HL-60 (cell line): ENCODE data around the gene CPT1B.

ENCODE experiments used
- DNase-seq, 2 experiments: peaks; one replicate each; pipeline ENCODE4 v3.0.0-alpha.2; 2010 to 2020; ENCODE audit warnings: low read depth in 1 of 2, low spot score in 1 of 2
- H3K27ac ChIP-seq: fragments of 250-450 bp; sonication (Bioruptor Pico); replicated peaks from 2 replicates; pipeline ENCODE4 v1.5.1; 2020; ENCODE audit warnings: mild to moderate bottlenecking, moderate library complexity
- H3K27me3 ChIP-seq: fragments of 250-450 bp; sonication (Bioruptor Pico); 2 replicates; pipeline ENCODE4 v1.5.1; 2021; ENCODE audit warnings: mild to moderate bottlenecking, moderate library complexity; ENCODE audit not compliant: insufficient read depth, poor library complexity, severe bottlenecking
- H3K4me3 ChIP-seq: replicated peaks from 2 replicates; pipeline ENCODE4 v1.5.1; 2011; ENCODE audit warnings: mild to moderate bottlenecking, control low read depth, low read length; ENCODE audit not compliant: insufficient read depth
- GABPA ChIP-seq: IDR thresholded peaks from 2 replicates; pipeline ENCODE4 v1.6.1; 2012; ENCODE audit warnings: low read depth
- POLR2AphosphoS5 ChIP-seq: IDR thresholded peaks from 2 replicates; pipeline ENCODE4 v1.6.1; 2012; ENCODE audit warnings: low read depth
- REST ChIP-seq: IDR thresholded peaks from 2 replicates; pipeline ENCODE4 v1.6.1; 2012; ENCODE audit warnings: low read depth; ENCODE audit not compliant: insufficient replicate concordance
- SPI1 ChIP-seq: IDR thresholded peaks from 2 replicates; pipeline ENCODE4 v1.6.1; 2012; ENCODE audit warnings: low read depth, mild to moderate bottlenecking, borderline replicate concordance
- TF ChIP-seq, protein P1 (sequence below): IDR thresholded peaks from one replicate; pipeline ENCODE4 v1.5.1; 2011; ENCODE audit warnings: low read length, control low read depth, inconsistent platforms; ENCODE audit not compliant: insufficient read depth

The CPT1B gene

DNA sequence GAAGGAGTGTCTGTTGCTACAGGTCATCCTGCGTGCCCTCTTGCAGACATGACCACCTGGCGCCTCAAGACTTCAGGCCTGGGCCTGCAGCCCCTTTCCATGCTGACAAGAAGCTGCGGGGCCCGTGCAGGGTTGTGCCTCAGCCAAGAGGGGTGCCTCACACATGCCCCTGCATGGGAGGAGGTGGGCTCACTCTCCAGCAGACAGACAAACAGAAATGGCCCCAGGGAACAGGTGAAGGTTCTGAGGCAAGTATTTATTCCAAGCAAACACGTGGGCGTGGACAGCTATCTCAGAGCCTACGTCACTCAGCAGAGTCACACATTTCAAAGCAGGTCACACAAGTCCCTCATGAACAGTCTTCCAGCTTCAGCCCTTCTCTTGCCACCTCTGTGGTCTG, 9.6 kb downstream of the CPT1B start:
- no peaks in the 10 kb centered on the region for H3K27me3 ChIP-seq
- DNase-seq, result no peak
- TF ChIP-seq GABPA, result no peak
- no peak for TF ChIP-seq REST
- TF ChIP-seq SPI1, result no peak
- no peak for TF ChIP-seq POLR2AphosphoS5
- TF ChIP-seq, protein P1, sequence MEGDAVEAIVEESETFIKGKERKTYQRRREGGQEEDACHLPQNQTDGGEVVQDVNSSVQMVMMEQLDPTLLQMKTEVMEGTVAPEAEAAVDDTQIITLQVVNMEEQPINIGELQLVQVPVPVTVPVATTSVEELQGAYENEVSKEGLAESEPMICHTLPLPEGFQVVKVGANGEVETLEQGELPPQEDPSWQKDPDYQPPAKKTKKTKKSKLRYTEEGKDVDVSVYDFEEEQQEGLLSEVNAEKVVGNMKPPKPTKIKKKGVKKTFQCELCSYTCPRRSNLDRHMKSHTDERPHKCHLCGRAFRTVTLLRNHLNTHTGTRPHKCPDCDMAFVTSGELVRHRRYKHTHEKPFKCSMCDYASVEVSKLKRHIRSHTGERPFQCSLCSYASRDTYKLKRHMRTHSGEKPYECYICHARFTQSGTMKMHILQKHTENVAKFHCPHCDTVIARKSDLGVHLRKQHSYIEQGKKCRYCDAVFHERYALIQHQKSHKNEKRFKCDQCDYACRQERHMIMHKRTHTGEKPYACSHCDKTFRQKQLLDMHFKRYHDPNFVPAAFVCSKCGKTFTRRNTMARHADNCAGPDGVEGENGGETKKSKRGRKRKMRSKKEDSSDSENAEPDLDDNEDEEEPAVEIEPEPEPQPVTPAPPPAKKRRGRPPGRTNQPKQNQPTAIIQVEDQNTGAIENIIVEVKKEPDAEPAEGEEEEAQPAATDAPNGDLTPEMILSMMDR, result no peak

DNA sequence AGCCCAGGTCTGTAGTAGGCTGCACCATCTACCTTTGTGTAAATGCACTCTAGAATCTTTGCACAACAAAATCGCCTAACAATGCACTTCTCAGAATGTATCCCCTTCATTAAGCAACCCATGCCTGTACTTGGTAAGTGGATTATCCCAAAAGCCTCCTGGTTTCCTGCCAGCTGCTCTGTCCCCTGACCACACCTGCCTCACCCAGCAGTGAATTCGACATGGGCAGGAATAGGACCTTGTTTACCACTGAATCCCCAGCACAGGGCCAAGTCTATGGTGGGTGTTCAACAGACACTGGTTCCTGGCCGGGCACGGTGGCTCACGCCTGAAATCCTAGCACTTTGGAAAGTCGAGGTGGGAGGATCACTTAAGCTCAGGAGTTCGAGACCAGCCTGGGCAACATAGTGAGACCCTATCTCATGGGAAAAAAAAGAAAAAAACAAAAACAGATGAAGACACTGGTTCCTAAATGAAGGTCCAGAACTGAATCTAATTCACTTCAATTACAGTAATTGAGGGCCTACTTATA, 10.4 kb downstream of the CPT1B start:
- Histone ChIP-seq H3K4me3 (no peak overlapping the region), H3K27me3 (no peaks in the 10 kb centered on the region), H3K27ac (no peak overlapping the region)
- no peak for TF ChIP-seq REST
- no peak for TF ChIP-seq SPI1
- no peak for TF ChIP-seq POLR2AphosphoS5
- TF ChIP-seq GABPA, result no peak
- TF ChIP-seq, protein P1, result no peak
- DNase-seq, result no peak

More for the DNA sequence above, 9.6 kb downstream of the CPT1B start:
- no peak overlapping the region for H3K27ac ChIP-seq
- H3K4me3 ChIP-seq, result no peak overlapping the region

DNA sequence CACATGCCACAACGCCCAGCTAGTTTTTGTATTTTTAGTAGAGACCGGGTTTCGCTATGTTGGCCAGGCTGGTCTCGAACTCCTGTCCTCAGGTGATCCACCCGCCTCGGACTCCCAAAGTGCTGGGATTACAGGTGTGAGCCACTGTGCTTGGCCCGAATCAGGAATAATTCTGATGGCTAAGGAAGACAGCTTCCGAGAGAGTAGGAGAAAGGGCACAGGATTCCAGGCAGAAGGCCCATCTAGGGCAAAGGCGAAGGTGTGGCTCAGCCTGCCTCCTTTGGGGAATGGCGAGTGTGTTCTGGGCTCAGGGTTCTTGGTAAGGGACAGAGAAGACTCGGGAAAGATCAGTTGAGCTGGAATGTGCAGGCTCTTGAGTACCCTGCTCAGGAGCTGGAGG, 13.9 kb downstream of the CPT1B start:
- no peaks in the 10 kb centered on the region for H3K27me3 ChIP-seq
- no peak for DNase-seq

More for the DNA sequence above, 13.9 kb downstream of the CPT1B start:
- TF ChIP-seq, protein P1, result no peak
- TF ChIP-seq REST (no peak), SPI1 (no peak), POLR2AphosphoS5 (no peak), GABPA (no peak)
- H3K4me3 ChIP-seq, result no peak overlapping the region
- no peak overlapping the region for H3K27ac ChIP-seq
